AG04449 (cell line): ENCODE data around the gene ERMN.
A peak's percentile ranks its signal among the peaks of the same experiment; 100 is the strongest.
"Not testable (repeated sequence)": the region's sequence is repeated elsewhere in the genome, so short reads cannot be mapped to it uniquely, and the experiment has no call there.

ENCODE experiments used
- CTCF ChIA-PET: fragments of 350-600 bp; formaldehyde crosslinking; extraction: SDS; loops from one replicate; lab custom pipeline; 2021; ENCODE audit warnings: antibody characterized with exemption; lab: Yijun Ruan, JAX
- POLR2A ChIA-PET: fragments of 400-600, 350-600 bp; formaldehyde crosslinking; extraction: SDS; loops from one replicate; lab custom pipeline; 2020; ENCODE audit warnings: antibody characterized with exemption, inconsistent platforms; lab: Yijun Ruan, JAX
- DNase-seq: peaks from one replicate; pipeline ENCODE4 v3.0.0-alpha.2; 2010; ENCODE audit warnings: low read depth, low spot score
- H3K4me3 ChIP-seq: 2 replicates; pipeline ENCODE4 v1.5.1; 2011; ENCODE audit warnings: low read depth, mild to moderate bottlenecking, control low read depth, low read length
- CTCF ChIP-seq: IDR thresholded peaks from one replicate; pipeline ENCODE4 v1.5.1; 2011; ENCODE audit warnings: mild to moderate bottlenecking, moderate library complexity, low read length, control low read depth, inconsistent platforms; ENCODE audit not compliant: insufficient read depth; ENCODE audit errors: missing control alignments

ERMN gene

GRCh38 chr2:157345647-157346389 lies 20.2 kb upstream of the ERMN start:
- POLR2A ChIA-PET, result no interaction called here
- no peak for TF ChIP-seq CTCF
- H3K4me3 ChIP-seq, result no peak overlapping the region
- CTCF ChIA-PET, result interaction anchor here (1.0 to 5.0 kb wide), 3 partner anchors 9 to 21 kb away, joined by 4 to 56 read pairs (median 24); no protein-coding TSS in a partner anchor
- DNase-seq, result no peak

- CTCF ChIA-PET, result interaction anchor here (1.6 kb wide), 1 partner anchor 14 kb away, joined by 9 read pairs; no protein-coding TSS in a partner anchor
- H3K4me3 ChIP-seq, POLR2A ChIA-PET, DNase-seq: not testable (repeated sequence)
Observed at GRCh38 chr2:157341381-157341780, 15.8 kb upstream of the ERMN start.

GRCh38 chr2:157339965-157340655 lies 14.5 kb upstream of the ERMN start:
- DNase-seq, result no peak
- ChIA-PET POLR2A (no interaction called here), CTCF (interaction anchor here (0.7 to 25.7 kb wide), 4 partner anchors 10 to 38 kb away, joined by 3 to 370 read pairs (median 6); partner anchors contain the start of gene ERMN)
- TF ChIP-seq CTCF, result no peak
- H3K4me3 ChIP-seq, result no peak overlapping the region

GRCh38 chr2:157337978-157338377 lies 12.4 kb upstream of the ERMN start:
- POLR2A ChIA-PET, result no interaction called here
- DNase-seq, result no peak
- TF ChIP-seq CTCF, result no peak
- H3K4me3 ChIP-seq, result no peak overlapping the region
- CTCF ChIA-PET, result interaction anchor here (2.4 to 25.7 kb wide), 6 partner anchors 8 to 151 kb away, joined by 11 to 370 read pairs (median 36); partner anchors contain the start of gene ERMN

GRCh38 chr2:157336137-157337010 lies 10.8 kb upstream of the ERMN start:
- CTCF ChIA-PET, result interaction anchor here (0.6 to 25.7 kb wide), 28 partner anchors 6 to 435 kb away, joined by 3 to 370 read pairs (median 6); partner anchors contain the start of gene ERMN
- peak; percentile 45 for TF ChIP-seq CTCF
- DNase-seq, result no peak
- no peak overlapping the region for H3K4me3 ChIP-seq
- POLR2A ChIA-PET, result interaction anchor here (0.6 kb wide), 1 partner anchor 1499 kb away, joined by 4 read pairs; no protein-coding TSS in a partner anchor

GRCh38 chr2:157334797-157335196 lies 9.2 kb upstream of the ERMN start:
- POLR2A ChIA-PET, result no interaction called here
- no peak for DNase-seq
- H3K4me3 ChIP-seq, result no peak overlapping the region
- TF ChIP-seq CTCF, result no peak
- CTCF ChIA-PET, result interaction anchor here (1.2 to 25.7 kb wide), 11 partner anchors 10 to 261 kb away, joined by 3 to 370 read pairs (median 10); partner anchors contain the start of gene ERMN
